Activated naive CD4-positive, alpha-beta T cell (primary cell): ENCODE results near the gene EIF5AL1.
"Not testable (repeated sequence)": the region's sequence is repeated elsewhere in the genome, so short reads cannot be mapped to it uniquely, and the experiment has no call there.

Experiments used
- DNase-seq, 4 experiments: peaks; one replicate each; lab custom pipeline; 2025; lab: John Stamatoyannopoulos, UW

EIF5AL1 gene

GRCh38 chr10:79487296-79488194 is 24.8 kb upstream of the EIF5AL1 start:
- no peak for DNase-seq

- DNase-seq = no peak
Observed at GRCh38 chr10:79488336-79488735, 24.0 kb upstream of the EIF5AL1 start.

DNA sequence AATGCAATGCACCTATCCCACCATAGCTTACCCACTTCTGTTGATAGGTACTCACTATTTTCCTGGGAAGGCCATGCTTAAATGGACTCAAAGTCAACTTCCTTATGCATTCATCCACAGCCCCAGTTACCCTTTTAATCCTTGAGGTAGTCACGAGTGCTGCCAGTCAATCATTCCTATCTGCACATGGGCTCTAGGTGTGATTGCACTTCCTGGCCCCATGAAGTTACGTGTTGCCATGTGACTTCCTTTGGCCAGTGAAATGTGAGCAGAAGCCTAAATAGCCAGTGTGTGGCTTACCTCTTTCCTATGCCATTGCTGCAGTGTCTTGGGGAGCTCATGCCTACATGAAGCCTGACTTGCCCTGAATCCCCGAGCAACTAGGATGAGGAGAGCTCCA is 23.5 kb upstream of the EIF5AL1 start:
- no peak for DNase-seq

GRCh38 chr10:79490400-79491142 is 21.8 kb upstream of the EIF5AL1 start:
- no peak for DNase-seq

DNA sequence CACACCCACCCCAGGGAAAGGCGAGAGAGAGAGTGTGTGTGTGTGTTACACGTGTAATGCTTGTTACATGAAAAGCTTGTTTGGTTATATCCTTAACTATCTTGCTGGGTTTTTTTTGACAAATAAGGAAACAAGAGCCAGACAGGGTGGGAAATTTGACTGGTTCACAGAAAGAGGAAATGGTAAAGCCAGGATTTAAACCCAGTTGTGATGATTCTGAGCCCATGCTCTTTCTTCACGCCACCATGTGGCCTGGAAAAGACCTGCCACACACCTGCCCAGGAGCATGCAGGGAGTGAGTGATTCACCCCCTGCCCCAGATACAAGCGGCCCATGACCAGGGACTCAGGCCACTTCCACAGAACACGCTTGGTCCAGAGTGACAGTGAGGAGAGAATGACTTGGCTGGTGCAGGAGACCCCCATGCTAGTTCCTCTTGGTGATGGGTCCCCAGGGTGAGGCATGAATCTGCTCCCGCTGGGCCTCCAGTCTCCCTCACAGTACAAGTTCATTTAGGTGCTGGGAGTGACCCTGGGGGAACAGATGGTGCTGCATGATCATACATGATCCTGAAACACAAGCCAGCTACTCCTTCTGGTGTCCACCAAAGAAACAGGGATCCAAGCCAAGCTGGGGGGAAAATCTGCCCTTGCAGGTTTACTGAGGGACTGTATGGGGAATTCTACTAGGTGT is 21.0 kb upstream of the EIF5AL1 start:
- no peak for DNase-seq

GRCh38 chr10:79492256-79492655 is 20.1 kb upstream of the EIF5AL1 start:
- no peak for DNase-seq

- DNase-seq = no peak
Observed at GRCh38 chr10:79492839-79493238, 19.5 kb upstream of the EIF5AL1 start.

DNA sequence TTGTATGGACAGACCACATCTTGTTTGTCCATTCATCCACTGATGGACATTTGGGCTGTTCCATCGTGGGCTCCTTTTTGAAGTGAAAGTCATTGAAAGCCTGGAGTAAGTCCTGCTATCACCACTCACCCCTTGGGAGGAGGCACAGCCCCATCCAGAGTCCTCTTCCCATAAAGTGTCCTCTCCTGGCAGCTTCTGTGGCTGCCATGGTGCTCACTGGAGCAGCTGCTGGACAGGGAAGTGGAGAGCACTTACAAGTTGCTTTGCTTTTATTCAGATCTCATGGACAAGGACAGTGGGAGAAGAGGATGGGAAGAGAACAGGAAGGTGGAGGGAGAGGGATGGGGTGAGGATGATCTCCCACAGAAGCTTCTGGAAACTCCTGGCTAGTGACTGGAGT is 18.5 kb upstream of the EIF5AL1 start:
- no peak for DNase-seq

DNA sequence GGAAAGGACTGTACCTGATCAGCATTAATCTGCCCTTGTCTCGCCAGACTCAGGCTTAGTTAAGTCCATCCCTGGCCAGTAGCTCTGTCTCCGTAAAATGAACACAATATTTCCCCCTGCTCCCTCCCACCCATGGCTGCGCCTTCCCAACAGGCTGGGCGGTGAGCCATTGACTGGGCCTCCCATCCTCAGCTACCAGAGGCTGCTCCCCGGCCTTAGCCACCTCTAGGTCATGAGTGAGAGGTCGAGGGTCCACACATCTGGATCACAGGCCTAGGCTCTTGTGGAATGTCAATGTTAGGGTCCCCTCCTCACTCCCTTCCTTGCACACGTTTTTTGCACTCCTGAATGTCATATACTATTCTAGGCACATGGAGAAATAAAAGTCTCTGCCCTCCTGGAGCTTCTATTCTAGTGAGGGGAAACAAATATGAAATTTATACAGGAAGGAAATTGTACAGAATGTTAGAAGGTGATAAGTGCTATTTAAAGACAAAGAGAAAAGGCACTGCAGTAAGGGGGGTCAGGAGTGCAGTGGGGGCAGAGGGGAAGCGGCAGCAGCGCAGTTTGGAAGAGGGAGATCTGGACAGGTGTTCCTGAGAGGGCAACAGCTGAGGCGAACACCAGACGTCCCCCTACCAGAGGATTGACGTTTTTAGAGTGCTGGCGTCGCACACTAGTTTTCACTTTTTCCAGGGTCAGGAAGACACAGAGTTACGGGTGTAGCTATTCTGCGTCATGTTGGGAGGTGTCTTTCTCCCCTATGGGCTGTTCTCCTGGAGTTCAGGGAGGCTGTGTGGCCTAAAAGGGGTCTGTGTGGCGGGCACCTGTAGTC is 17.2 kb upstream of the EIF5AL1 start:
- no peak for DNase-seq

DNA sequence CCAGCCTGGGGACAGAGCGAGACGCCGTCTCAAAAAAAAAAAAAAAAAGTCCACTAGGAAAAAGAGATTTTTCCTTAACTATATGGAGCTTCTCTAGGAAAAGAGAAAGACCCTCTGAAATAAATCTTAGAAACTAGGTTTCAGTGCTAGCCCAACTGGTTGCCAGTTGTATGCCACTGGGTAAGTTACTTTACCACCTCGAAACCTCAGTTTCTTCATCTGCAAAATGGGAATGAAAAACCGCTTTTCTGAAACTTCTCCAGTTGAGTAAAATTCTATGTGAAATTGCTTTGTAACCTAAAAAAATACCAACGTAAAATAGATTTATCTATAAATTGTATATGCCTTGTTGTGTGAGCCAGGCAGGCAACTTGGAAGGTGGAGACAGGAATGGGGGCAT is 16.5 kb upstream of the EIF5AL1 start:
- DNase-seq = no peak

GRCh38 chr10:79496896-79497295 is 15.4 kb upstream of the EIF5AL1 start:
- DNase-seq = no peak

DNA sequence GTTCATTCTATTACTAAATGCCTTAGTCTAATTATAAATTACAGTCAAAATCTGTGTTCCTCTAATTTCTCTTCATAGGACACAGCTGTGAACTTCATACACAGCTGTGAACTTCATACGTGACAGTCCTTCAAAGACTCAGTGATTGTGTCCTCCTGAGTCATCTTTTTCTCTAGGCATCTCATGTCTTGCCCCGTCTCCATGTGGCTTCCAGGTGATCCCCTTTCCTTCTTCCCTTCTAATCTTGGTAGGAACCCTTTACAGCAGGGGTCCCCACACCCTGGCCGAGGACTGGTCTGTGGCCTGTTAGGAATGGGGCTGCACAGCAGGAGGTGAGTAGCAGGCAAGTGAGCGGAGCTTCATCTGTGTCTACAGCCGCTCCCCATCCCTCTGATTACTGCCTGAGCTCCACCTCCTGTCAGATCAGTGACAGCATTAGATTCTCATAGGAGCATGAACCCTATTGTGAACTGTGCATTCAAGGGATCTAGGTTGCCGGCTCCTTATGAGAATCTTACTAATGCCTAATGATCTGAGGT is 14.0 kb upstream of the EIF5AL1 start:
- DNase-seq = no peak

DNA sequence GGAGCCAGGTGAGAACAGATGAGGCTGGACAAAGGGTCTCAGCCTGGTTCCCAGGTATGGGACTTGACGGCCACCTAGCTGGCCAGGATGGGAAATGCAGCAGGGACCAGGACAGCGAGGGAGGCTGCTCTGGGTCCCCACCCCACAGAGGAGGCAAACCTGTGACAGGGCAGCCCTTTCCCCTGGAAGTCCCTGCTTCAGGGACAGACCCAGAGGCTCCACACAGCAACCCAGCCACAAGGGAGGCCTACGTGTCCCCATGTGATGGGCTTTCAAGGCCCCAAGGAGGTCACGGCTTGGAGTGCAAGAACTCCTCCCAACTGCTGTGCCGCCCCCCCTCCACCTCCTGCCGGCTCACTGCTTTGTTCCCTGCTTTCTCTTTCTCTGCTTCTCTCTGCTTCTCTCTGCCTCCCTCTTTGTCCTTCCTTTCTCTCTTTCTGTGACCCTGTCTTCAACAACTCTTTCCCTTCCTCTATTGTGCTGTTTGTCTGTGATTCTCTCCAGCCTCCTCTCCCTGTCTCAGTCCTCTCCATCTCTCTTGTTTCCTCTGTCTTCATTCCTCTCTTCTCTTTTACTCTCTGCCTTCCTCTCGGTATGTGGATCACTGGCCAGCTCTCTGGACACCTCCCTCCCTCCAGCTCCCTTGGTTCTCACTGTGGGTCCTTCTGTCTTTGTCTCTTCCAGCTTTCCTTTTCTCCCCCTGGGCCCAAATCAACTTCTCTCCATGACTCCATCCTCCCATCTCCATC is 9.6 kb upstream of the EIF5AL1 start:
- DNase-seq = no peak

GRCh38 chr10:79503787-79504186 is 8.5 kb upstream of the EIF5AL1 start:
- DNase-seq = not testable (repeated sequence)

- not testable (repeated sequence) for DNase-seq
Observed at GRCh38 chr10:79504483-79504882, 7.8 kb upstream of the EIF5AL1 start.

GRCh38 chr10:79505328-79505727 is 7.0 kb upstream of the EIF5AL1 start:
- not testable (repeated sequence) for DNase-seq

DNA sequence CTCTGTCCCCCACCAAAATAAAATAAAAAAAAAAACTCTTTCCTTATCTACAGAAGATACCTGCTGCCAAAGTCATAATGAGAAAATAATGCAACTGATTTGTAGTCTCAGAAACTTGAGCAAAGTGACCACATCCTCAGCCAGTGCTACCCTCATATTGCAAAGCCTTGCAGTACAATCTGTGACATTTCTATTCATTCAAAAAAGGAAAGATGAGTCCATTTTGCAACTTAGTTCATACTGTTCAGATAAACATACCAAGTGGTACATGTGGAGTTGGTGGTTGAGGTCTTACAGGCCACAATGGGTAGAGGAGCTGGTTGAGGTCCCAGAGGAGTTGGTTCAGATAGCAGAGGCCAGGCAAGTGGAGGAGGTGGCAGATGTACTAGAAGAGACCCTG is 6.5 kb upstream of the EIF5AL1 start:
- DNase-seq = no peak

DNA sequence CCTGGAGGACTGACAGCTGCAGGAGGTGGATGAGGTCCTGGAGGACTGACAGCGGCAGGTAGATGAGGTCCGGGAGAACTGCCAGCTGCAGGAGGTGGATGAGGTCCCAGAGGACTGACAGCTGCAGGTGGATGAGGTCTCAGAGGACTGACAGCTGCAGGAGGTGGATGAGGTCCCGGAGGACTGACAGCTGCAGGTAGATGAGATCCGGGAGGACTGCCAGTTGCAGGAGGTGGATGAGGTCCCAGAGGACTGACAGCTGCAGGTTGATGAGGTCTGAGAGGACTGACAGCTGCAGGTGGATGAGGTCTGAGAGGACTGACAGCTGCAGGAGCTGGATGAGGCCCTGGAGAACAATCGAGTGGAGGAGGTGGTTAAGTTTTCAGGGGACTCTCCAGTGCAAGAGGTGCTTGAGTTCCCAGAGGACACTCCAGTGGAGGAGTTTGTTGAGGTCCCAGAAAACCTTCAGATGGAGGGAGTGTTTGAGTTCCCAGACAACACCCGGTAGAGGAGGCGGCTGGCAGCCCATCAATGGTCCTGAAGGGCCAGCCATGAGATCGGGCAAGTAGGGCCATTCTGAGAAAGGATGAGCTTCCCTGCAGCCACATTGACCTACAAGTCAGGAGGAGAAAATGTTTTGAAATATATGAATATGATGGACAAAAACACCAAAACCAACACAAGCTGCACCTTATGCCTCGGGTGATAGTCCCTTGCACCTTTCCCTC is 4.7 kb upstream of the EIF5AL1 start:
- DNase-seq = no peak

DNA sequence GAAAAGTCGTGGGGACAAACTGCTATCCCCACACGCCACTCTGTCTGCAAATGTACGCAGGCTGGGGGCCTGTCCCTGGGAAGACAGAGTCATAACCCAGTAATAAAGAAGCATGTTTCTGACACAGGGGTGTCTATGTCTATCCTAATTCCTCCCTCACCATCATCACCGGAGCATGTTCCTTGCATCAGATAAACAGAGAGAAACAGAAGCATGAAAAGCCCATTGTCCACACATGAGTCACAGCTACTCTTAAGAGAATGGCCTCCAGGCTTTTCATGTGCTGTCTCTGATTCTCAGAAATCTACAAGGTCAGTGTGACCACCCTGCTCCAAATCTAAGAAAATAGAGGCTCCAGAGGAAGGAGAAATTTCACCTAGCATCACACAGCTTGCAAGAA is 4.1 kb upstream of the EIF5AL1 start:
- not testable (repeated sequence) for DNase-seq
